H9 (cell line): Measurements from ENCODE around the gene PCSK1N. TPM values are rescaled to one million over a fixed set of nuclear protein-coding genes. Genes with fewer than 3 reads are reported as not detected.

Experiments
- DNase-seq: peaks from one replicate; pipeline ENCODE4 v3.0.0-alpha.2; 2017
- H2AFZ ChIP-seq: one replicate; pipeline ENCODE4 v1.6.1; 2013; ENCODE audit warnings: mild to moderate bottlenecking, low read length, control low read depth, moderate library complexity
- H2AK5ac ChIP-seq: 2 replicates; pipeline ENCODE4 v1.6.1; 2013; ENCODE audit warnings: low read length, control low read depth, mixed read lengths; ENCODE audit not compliant: insufficient read length
- H2BK120ac ChIP-seq: one replicate; pipeline ENCODE4 v1.6.1; 2013; ENCODE audit warnings: low read depth, mild to moderate bottlenecking, low read length, control low read depth, inconsistent platforms; ENCODE audit not compliant: poor library complexity, severe bottlenecking
- H2BK12ac ChIP-seq: 2 replicates; pipeline ENCODE4 v1.6.1; 2013; ENCODE audit warnings: low read length, control low read depth, mixed read lengths, low read depth; ENCODE audit not compliant: insufficient read length
- H2BK15ac ChIP-seq: 2 replicates; pipeline ENCODE4 v1.6.1; 2013; ENCODE audit warnings: low read depth, low read length, control low read depth
- H2BK20ac ChIP-seq: one replicate; pipeline ENCODE4 v1.6.1; 2013; ENCODE audit warnings: low read depth, mild to moderate bottlenecking, low read length, control low read depth, inconsistent platforms; ENCODE audit not compliant: poor library complexity, severe bottlenecking
- H2BK5ac ChIP-seq: 2 replicates; pipeline ENCODE4 v1.6.1; 2013; ENCODE audit warnings: low read length, control low read depth, mixed read lengths; ENCODE audit not compliant: insufficient read length
- H3K14ac ChIP-seq: 2 replicates; pipeline ENCODE4 v1.6.1; 2013; ENCODE audit warnings: low read length, control low read depth; ENCODE audit not compliant: insufficient read depth
- H3K18ac ChIP-seq: 2 replicates; pipeline ENCODE4 v1.6.1; 2013; ENCODE audit warnings: low read depth, mild to moderate bottlenecking, mixed read lengths, low read length, control low read depth; ENCODE audit not compliant: insufficient read length
- H3K23ac ChIP-seq: 2 replicates; pipeline ENCODE4 v1.6.1; 2013; ENCODE audit warnings: low read length, control low read depth, mixed read lengths, low read depth; ENCODE audit not compliant: insufficient read length
- H3K23me2 ChIP-seq: 2 replicates; pipeline ENCODE4 v1.6.1; 2013; ENCODE audit warnings: low read depth, mild to moderate bottlenecking, mixed read lengths, low read length, control low read depth; ENCODE audit not compliant: insufficient read length, poor library complexity, severe bottlenecking
- H3K27ac ChIP-seq: 2 replicates; pipeline ENCODE4 v1.5.1; 2013; ENCODE audit warnings: low read length, control low read depth, mixed read lengths, low read depth; ENCODE audit not compliant: insufficient read length
- H3K27me3 ChIP-seq: 2 replicates; pipeline ENCODE4 v1.6.1; 2013; ENCODE audit warnings: low read length, control low read depth, inconsistent platforms; ENCODE audit not compliant: insufficient read depth
- H3K4ac ChIP-seq: 2 replicates; pipeline ENCODE4 v1.6.1; 2013; ENCODE audit warnings: low read depth, mild to moderate bottlenecking, control low read depth, inconsistent platforms, low read length, moderate library complexity
- H3K4me1 ChIP-seq: 2 replicates; pipeline ENCODE4 v1.6.1; 2013; ENCODE audit warnings: low read length, control low read depth, inconsistent platforms; ENCODE audit not compliant: insufficient read depth
- H3K4me2 ChIP-seq: 2 replicates; pipeline ENCODE4 v1.6.1; 2013; ENCODE audit warnings: low read length, control low read depth, mixed read lengths; ENCODE audit not compliant: insufficient read length, insufficient read depth
- H3K56ac ChIP-seq: 2 replicates; pipeline ENCODE4 v1.6.1; 2013; ENCODE audit warnings: low read depth, mild to moderate bottlenecking, mixed read lengths, low read length, control low read depth; ENCODE audit not compliant: insufficient read length
- H3K79me1 ChIP-seq: 2 replicates; pipeline ENCODE4 v1.6.1; 2013; ENCODE audit warnings: low read depth, mild to moderate bottlenecking, moderate library complexity, low read length, control low read depth, inconsistent platforms; ENCODE audit not compliant: insufficient read depth, poor library complexity, severe bottlenecking
- H3K79me2 ChIP-seq: 2 replicates; pipeline ENCODE4 v1.6.1; 2013; ENCODE audit warnings: low read length, control low read depth, inconsistent platforms; ENCODE audit not compliant: insufficient read depth
- H3K9ac ChIP-seq: 2 replicates; pipeline ENCODE4 v1.6.1; 2013; ENCODE audit warnings: low read length, control low read depth, mixed read lengths; ENCODE audit not compliant: insufficient read length; ENCODE audit errors: extremely low read depth
- H3K9me3 ChIP-seq: one replicate; pipeline ENCODE4 v1.6.1; 2013; ENCODE audit warnings: low read depth, low read length, inconsistent platforms; ENCODE audit not compliant: control insufficient read depth
- H3T11ph ChIP-seq: one replicate; pipeline ENCODE4 v1.6.1; 2013; ENCODE audit warnings: mild to moderate bottlenecking, low read length, control low read depth, inconsistent platforms
- H4K20me1 ChIP-seq: one replicate; pipeline ENCODE4 v1.6.1; 2013; ENCODE audit not compliant: control insufficient read depth, insufficient read length, insufficient read depth
- H4K5ac ChIP-seq: 2 replicates; pipeline ENCODE4 v1.6.1; 2013; ENCODE audit warnings: low read depth, mild to moderate bottlenecking, mixed read lengths, low read length, control low read depth; ENCODE audit not compliant: insufficient read length
- H4K8ac ChIP-seq: replicated peaks from 2 replicates; pipeline ENCODE4 v1.6.1; 2013; ENCODE audit warnings: low read length, control low read depth, mixed read lengths, low read depth; ENCODE audit not compliant: insufficient read length
- H4K91ac ChIP-seq: 2 replicates; pipeline ENCODE4 v1.6.1; 2013; ENCODE audit warnings: low read depth, mild to moderate bottlenecking, moderate library complexity, mixed read lengths, low read length, control low read depth; ENCODE audit not compliant: insufficient read length
- H3K27ac Mint-ChIP-seq, 3 experiments: 2 replicates in 2 of 3; 3 replicates in 1 of 3; pipeline ENCODE4 v1.8.0; 2020 to 2021; ENCODE audit warnings: mixed read lengths in 3 of 3, mild to moderate bottlenecking in 1 of 3, moderate library complexity in 1 of 3
- H3K27me3 Mint-ChIP-seq: 2 replicates; pipeline ENCODE4 v1.8.0; 2021; ENCODE audit warnings: low read depth, mild to moderate bottlenecking, moderate library complexity, mixed read lengths
- H3K36me3 Mint-ChIP-seq, 3 experiments: 2 replicates in 2 of 3; 3 replicates in 1 of 3; pipeline ENCODE4 v1.8.0; 2020 to 2021; ENCODE audit warnings: low read depth in 3 of 3, mixed read lengths in 3 of 3; ENCODE audit not compliant: insufficient read depth in 1 of 3
- H3K4me1 Mint-ChIP-seq, 2 experiments: 2 replicates each; pipeline ENCODE4 v1.8.0; 2020; ENCODE audit warnings: mixed read lengths in 2 of 2
- H3K4me3 Mint-ChIP-seq, 2 experiments: 2 replicates in 1 of 2; 3 replicates in 1 of 2; pipeline ENCODE4 v1.8.0; 2020 to 2021; ENCODE audit warnings: mild to moderate bottlenecking in 2 of 2, mixed read lengths in 2 of 2, moderate library complexity in 1 of 2
- H3K9me3 Mint-ChIP-seq, 2 experiments: 2 replicates in 1 of 2; 3 replicates in 1 of 2; pipeline ENCODE4 v1.8.0; 2020; ENCODE audit warnings: mild to moderate bottlenecking in 2 of 2, mixed read lengths in 2 of 2, moderate library complexity in 1 of 2
- CTCF ChIP-seq: fragments of 200-600 bp; sonication (generic); conservative IDR thresholded peaks from 3 replicates; pipeline ENCODE4 v1.8.0; 2021; ENCODE audit warnings: antibody characterized with exemption, mild to moderate bottlenecking
- WGBS: extraction: QIAGEN DNeasy Blood & Tissue Kit; methylation state at CpG from one replicate; pipeline ENCODE4 v1.1.7; 2013; ENCODE audit warnings: missing lambda C conversion rate, low lambda C conversion rate, mixed read lengths; ENCODE audit not compliant: insufficient read length; ENCODE audit errors: extremely low coverage; 5-methylcytosine and 5-hydroxymethylcytosine counted together
- total RNA-seq: library from RNA; stranded (reverse); gene quantifications from 2 replicates; pipeline ENCODE4 v1.2.1, GENCODE V29; 2021

The PCSK1N gene
- total RNA-seq, 1 experiment from 2014 or later: 3.9 TPM

GRCh38 chrX:48806081-48806480 lies 29.3 kb downstream of the PCSK1N start:
- peak overlapping the region in 1 of 2 experiments; percentile 4; a peak in 1 of 5 replicates for H3K4me3 Mint-ChIP-seq
- H3K27me3 Mint-ChIP-seq: no peaks in the 10 kb centered on the region
- no peak overlapping the region for H3T11ph ChIP-seq
- no CpG with 5 or more reads among the region's 4 CpGs for WGBS
- H4K20me1 ChIP-seq: no peaks in the 10 kb centered on the region
- DNase-seq: no peak
- no peak overlapping the region for H2AFZ ChIP-seq
- H3K9me3 ChIP-seq: no peaks in the 10 kb centered on the region
- TF ChIP-seq CTCF: peak; percentile 15; the same call in 1 of the 3 replicates
- no peak overlapping the region for H2BK15ac ChIP-seq
- H3K79me1 ChIP-seq: no peaks in the 10 kb centered on the region
- H3K9me3 Mint-ChIP-seq: peaks cover 63 to 69% of the 10 kb centered on the region in 2 experiments
- H2BK5ac ChIP-seq: no peak overlapping the region
- H3K4me1 ChIP-seq: no peaks in the 10 kb centered on the region
- no peak overlapping the region for H3K4me2 ChIP-seq
- H3K79me2 ChIP-seq: no peaks in the 10 kb centered on the region
- no peak overlapping the region for H3K27ac ChIP-seq
- H3K23ac ChIP-seq: no peak overlapping the region
- no peak overlapping the region for H3K9ac ChIP-seq
- no peak overlapping the region for H3K27ac Mint-ChIP-seq
- no peak overlapping the region for H2BK120ac ChIP-seq
- H3K18ac ChIP-seq: no peak overlapping the region
- H3K36me3 Mint-ChIP-seq: peaks cover 21 to 47% (median 42%) of the 10 kb centered on the region in 3 experiments
- no peak overlapping the region for H4K91ac ChIP-seq
- H2AK5ac ChIP-seq: no peak overlapping the region
- no peak overlapping the region for H3K14ac ChIP-seq
- H2BK12ac ChIP-seq: no peak overlapping the region
- no peaks in the 10 kb centered on the region for H3K27me3 ChIP-seq
- H4K8ac ChIP-seq: no peak overlapping the region
- H2BK20ac ChIP-seq: no peak overlapping the region
- no peak overlapping the region for H3K4ac ChIP-seq
- H3K23me2 ChIP-seq: peaks cover 3% of the 10 kb centered on the region
- H4K5ac ChIP-seq: no peak overlapping the region
- peaks cover 0 to 7% of the 10 kb centered on the region in 2 experiments; a peak in 3 of 4 replicates for H3K4me1 Mint-ChIP-seq
- no peak overlapping the region for H3K56ac ChIP-seq
